Measurements from ENCODE around the gene ABCD3. TPM values are rescaled to one million over a fixed set of nuclear protein-coding genes. Genes with fewer than 3 reads are reported as not detected.
A peak's percentile ranks its signal among the peaks of the same experiment; 100 is the strongest.

The ABCD3 gene
- polyA plus RNA-seq, 3 donors: 7.8 to 24.9 (median 21.0) TPM

DNA sequence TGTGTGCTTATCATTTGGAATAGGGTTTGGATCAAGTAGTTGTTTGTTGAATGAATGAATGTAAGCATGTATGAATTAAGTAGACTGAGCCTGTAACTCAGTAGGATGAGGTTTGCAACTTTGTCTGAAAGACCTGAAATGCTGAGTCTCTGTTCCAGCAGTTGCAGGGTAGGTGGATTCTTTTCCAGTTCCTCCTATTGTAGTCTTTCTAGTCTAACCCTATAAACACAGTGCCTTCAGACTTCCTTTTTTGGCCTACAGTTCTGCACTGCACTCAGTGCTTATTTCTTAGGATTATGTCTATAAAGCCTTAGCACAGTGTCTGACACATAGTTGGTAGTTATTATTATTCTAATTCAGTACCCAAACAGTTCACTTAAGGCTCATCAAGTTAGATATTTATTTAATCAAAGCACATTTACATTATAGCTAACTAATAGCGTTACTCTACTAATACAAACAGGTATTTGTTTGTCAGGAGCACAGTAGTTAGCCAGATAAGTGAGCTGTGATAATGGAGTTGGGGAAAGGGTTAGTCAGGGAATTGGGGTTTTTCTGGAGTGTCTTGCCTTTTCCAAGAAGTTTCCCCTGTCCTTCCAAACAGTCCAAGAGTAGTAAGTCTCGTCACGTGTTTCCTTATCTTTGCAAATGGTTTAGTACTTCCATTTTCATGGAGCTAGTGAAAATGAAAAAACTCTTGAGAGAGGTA lies 45.0 kb downstream of the ABCD3 start:
- Histone ChIP-seq H3K9me3 (replicated peaks in 1 of 2; ENCODE audit: control insufficient read depth in 1 of 2, insufficient read depth in 1 of 2, low read length in 2 of 2) (no peaks in the 10 kb centered on the region), H3K4me2 (replicated peaks; ENCODE audit: extremely low read depth, low read length, poor library complexity, severe bottlenecking) (no peak overlapping the region), H3K27me3 (ENCODE audit: control insufficient read depth in 2 of 2, insufficient read depth in 2 of 2, low read length in 2 of 2) (no peaks in the 10 kb centered on the region), H3K27ac (ENCODE audit: low read depth in 1 of 2, low read length in 2 of 2) (peak overlapping the region in 1 of 2 donors; percentile 1), H3K4me1 (ENCODE audit: control insufficient read depth in 1 of 2, insufficient read depth in 2 of 2, low read length in 2 of 2) (peaks cover 0 to 4% of the 10 kb centered on the region in 2 donors), H4K20me1 (ENCODE audit: insufficient read depth, low read length) (peaks cover 5% of the 10 kb centered on the region), H3K79me2 (ENCODE audit: insufficient read depth, low read length) (no peaks in the 10 kb centered on the region), H2AFZ (ENCODE audit: insufficient read depth, low read depth, low read length, poor library complexity, severe bottlenecking) (no peak overlapping the region), H3K36me3 (replicated peaks in 1 of 2; ENCODE audit: control insufficient read depth in 1 of 2, insufficient read depth in 2 of 2, low read length in 2 of 2) (peaks cover 27 to 60% of the 10 kb centered on the region in 2 donors), H3K9ac (ENCODE audit: insufficient read depth, low read length, poor library complexity, severe bottlenecking) (no peak overlapping the region), H3K4me3 (replicated peaks in 1 of 3; ENCODE audit: low read depth in 2 of 3, low read length in 3 of 3) (no peak overlapping the region)
- Mint-ChIP-seq H3K4me3 (no peak overlapping the region), H3K27me3 (ENCODE audit: low read depth in 3 of 3) (no peaks in the 10 kb centered on the region), H3K27ac (peak overlapping the region in 2 of 7 donors; percentile 15 to 41), H3K9me3 (no peaks in the 10 kb centered on the region), H3K4me1 (peaks cover 8% of the 10 kb centered on the region), H3K36me3 (peaks cover 48 to 58% of the 10 kb centered on the region in 2 donors)
- TF ChIP-seq, protein P1, sequence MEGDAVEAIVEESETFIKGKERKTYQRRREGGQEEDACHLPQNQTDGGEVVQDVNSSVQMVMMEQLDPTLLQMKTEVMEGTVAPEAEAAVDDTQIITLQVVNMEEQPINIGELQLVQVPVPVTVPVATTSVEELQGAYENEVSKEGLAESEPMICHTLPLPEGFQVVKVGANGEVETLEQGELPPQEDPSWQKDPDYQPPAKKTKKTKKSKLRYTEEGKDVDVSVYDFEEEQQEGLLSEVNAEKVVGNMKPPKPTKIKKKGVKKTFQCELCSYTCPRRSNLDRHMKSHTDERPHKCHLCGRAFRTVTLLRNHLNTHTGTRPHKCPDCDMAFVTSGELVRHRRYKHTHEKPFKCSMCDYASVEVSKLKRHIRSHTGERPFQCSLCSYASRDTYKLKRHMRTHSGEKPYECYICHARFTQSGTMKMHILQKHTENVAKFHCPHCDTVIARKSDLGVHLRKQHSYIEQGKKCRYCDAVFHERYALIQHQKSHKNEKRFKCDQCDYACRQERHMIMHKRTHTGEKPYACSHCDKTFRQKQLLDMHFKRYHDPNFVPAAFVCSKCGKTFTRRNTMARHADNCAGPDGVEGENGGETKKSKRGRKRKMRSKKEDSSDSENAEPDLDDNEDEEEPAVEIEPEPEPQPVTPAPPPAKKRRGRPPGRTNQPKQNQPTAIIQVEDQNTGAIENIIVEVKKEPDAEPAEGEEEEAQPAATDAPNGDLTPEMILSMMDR (IDR thresholded peaks at IDR 0.05): no peak
- no CpG with 5 or more reads among the region's 3 CpGs for WGBS (ENCODE audit: insufficient coverage)
- peak in 2 of 3 donors; percentile 2 to 12 for DNase-seq
- intact Hi-C loops (cut with micrococcal nuclease): loop anchor here in 1 of 2 donors (5.0 kb wide), 1 partner anchor 406 kb away; no protein-coding TSS in a partner anchor

DNA sequence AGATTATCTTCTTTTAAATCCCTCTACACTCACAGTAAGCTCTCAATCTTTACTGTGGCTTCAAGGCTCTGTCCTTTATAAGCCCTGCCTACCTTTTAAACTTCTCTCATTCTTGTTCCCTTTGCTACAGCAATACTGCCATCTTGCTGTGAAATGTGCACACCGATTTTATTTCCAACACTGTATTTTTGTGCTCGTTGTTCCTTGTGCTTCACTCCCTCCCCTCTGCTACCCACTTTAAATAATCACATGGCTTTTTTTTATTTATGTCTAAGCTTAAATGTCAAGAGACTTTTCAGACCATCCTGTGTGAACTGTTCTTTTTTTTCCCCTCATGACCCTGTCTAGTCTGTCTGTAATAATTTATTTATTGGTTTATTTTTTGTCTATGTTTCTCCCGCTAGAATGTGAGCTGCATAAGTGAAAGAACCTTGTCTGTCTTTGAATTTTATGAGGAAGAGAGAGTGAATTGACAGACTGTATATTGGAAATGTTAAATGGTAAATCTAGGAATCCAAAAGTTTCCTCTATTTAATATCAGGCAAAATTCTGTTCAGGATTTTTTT lies 45.7 kb downstream of the ABCD3 start:
- TF ChIP-seq, protein P1 (IDR thresholded peaks at IDR 0.05): peak; percentile 58
- Histone ChIP-seq H3K79me2 (ENCODE audit: insufficient read depth, low read length) (no peaks in the 10 kb centered on the region), H3K4me1 (ENCODE audit: control insufficient read depth in 1 of 2, insufficient read depth in 2 of 2, low read length in 2 of 2) (peaks cover 0 to 4% of the 10 kb centered on the region in 2 donors), H3K27ac (ENCODE audit: low read depth in 1 of 2, low read length in 2 of 2) (no peak overlapping the region), H3K9ac (ENCODE audit: insufficient read depth, low read length, poor library complexity, severe bottlenecking) (no peak overlapping the region), H2AFZ (ENCODE audit: insufficient read depth, low read depth, low read length, poor library complexity, severe bottlenecking) (no peak overlapping the region), H3K4me2 (replicated peaks; ENCODE audit: extremely low read depth, low read length, poor library complexity, severe bottlenecking) (no peak overlapping the region), H3K9me3 (replicated peaks in 1 of 2; ENCODE audit: control insufficient read depth in 1 of 2, insufficient read depth in 1 of 2, low read length in 2 of 2) (no peaks in the 10 kb centered on the region), H3K27me3 (ENCODE audit: control insufficient read depth in 2 of 2, insufficient read depth in 2 of 2, low read length in 2 of 2) (no peaks in the 10 kb centered on the region), H3K4me3 (replicated peaks in 1 of 3; ENCODE audit: low read depth in 2 of 3, low read length in 3 of 3) (no peak overlapping the region), H3K36me3 (replicated peaks in 1 of 2; ENCODE audit: control insufficient read depth in 1 of 2, insufficient read depth in 2 of 2, low read length in 2 of 2) (peaks cover 27 to 60% of the 10 kb centered on the region in 2 donors), H4K20me1 (ENCODE audit: insufficient read depth, low read length) (peaks cover 5% of the 10 kb centered on the region)
- Mint-ChIP-seq H3K27me3 (ENCODE audit: low read depth in 3 of 3) (no peaks in the 10 kb centered on the region), H3K4me3 (no peak overlapping the region), H3K9me3 (no peaks in the 10 kb centered on the region), H3K36me3 (peaks cover 50 to 54% of the 10 kb centered on the region in 2 donors), H3K4me1 (peaks cover 8% of the 10 kb centered on the region), H3K27ac (no peak overlapping the region)
- DNase-seq: peak; percentile 6 to 37 (median 21)
- intact Hi-C loops (cut with micrococcal nuclease): loop anchor here in 1 of 2 donors (5.0 kb wide), 1 partner anchor 407 kb away; no protein-coding TSS in a partner anchor
- 43% methylated on average over 1 of the region's 3 CpGs for WGBS (ENCODE audit: insufficient coverage)
